Keratinocyte (primary cell): ENCODE results near the gene C3orf38.

Experiments
- CTCF ChIP-seq, 3 experiments: IDR thresholded peaks in 1 of 3; conservative IDR thresholded peaks in 1 of 3; optimal IDR thresholded peaks in 1 of 3; 2 replicates in 2 of 3; 3 replicates in 1 of 3; pipeline versions ENCODE3 to v1.5.1; 2011; ENCODE audit warnings: low read length in 3 of 3, mild to moderate bottlenecking in 3 of 3, moderate library complexity in 2 of 3, control low read depth in 1 of 3, inconsistent platforms in 1 of 3; ENCODE audit not compliant: insufficient read depth in 2 of 3; ENCODE audit errors: extremely low read depth in 1 of 3
- EZH2 ChIP-seq: IDR thresholded peaks from one replicate; pipeline ENCODE4 v1.6.1; 2012; ENCODE audit warnings: inconsistent platforms, mild to moderate bottlenecking, low read length, moderate library complexity

- no peak for TF ChIP-seq CTCF (optimal IDR thresholded peaks at IDR 0.05 in 1 of 3, IDR thresholded peaks at IDR 0.05 in 1 of 3, conservative IDR thresholded peaks at IDR 0.05 in 1 of 3; ENCODE audit: extremely low read depth in 1 of 3, insufficient read depth in 2 of 3, low read length in 3 of 3)
- TF ChIP-seq EZH2, result no peak
These were observed 39.6 kb downstream of the C3orf38 start for GRCh38 chr3:88189361-88189810.
